Measurements from ENCODE around the gene RNF144A. TPM values are rescaled to one million over a fixed set of nuclear protein-coding genes. Genes with fewer than 3 reads are reported as not detected.

RNF144A gene
- total RNA-seq, 1 experiment from 2014 or later = 3.0 TPM

GRCh38 chr2:7071154-7071553 is 153.9 kb downstream of the RNF144A start:
- Histone ChIP-seq H3K4me1 (no peaks in the 10 kb centered on the region), H3K36me3 (ENCODE audit: control insufficient read depth, insufficient read depth, low read length) (no peaks in the 10 kb centered on the region), H3K4me3 (ENCODE audit: low read depth, low read length) (no peak overlapping the region), H3K9me3 (no peaks in the 10 kb centered on the region), H3K27me3 (replicated peaks; ENCODE audit: control insufficient read depth, insufficient read depth, low read length) (no peaks in the 10 kb centered on the region)
- H3K9me3 Mint-ChIP-seq (ENCODE audit: unreplicated experiment) = no peaks in the 10 kb centered on the region
- ChIA-PET CTCF (no interaction called here), POLR2A (no interaction called here)
- BruUV-seq (replicated peaks) = no TSS peak
- no peak overlapping the region for H3K27ac Mint-ChIP-seq (ENCODE audit: unreplicated experiment)
- H3K27me3 Mint-ChIP-seq (ENCODE audit: insufficient read depth, unreplicated experiment) = peaks cover 17% of the 10 kb centered on the region
- DNase-seq = no peak
- no peaks in the 10 kb centered on the region for H3K36me3 Mint-ChIP-seq (ENCODE audit: insufficient read depth, unreplicated experiment)
- intact Hi-C loops (cut with micrococcal nuclease; ENCODE audit: unreplicated experiment) = no loop called here
- H3K4me3 Mint-ChIP-seq (ENCODE audit: unreplicated experiment) = no peak overlapping the region
- no peaks in the 10 kb centered on the region for H3K4me1 Mint-ChIP-seq (ENCODE audit: low read depth, unreplicated experiment)
- TF ChIP-seq CTCF (IDR thresholded peaks at IDR 0.05; ENCODE audit: insufficient read depth in 1 of 2, low read depth in 1 of 2, low read length in 1 of 2, severe bottlenecking in 1 of 2, unreplicated experiment in 1 of 2) = no peak

- Histone ChIP-seq H3K27me3 (replicated peaks; ENCODE audit: control insufficient read depth, insufficient read depth, low read length) (no peaks in the 10 kb centered on the region), H3K4me1 (no peaks in the 10 kb centered on the region), H3K4me3 (ENCODE audit: low read depth, low read length) (no peak overlapping the region), H3K36me3 (ENCODE audit: control insufficient read depth, insufficient read depth, low read length) (no peaks in the 10 kb centered on the region), H3K9me3 (no peaks in the 10 kb centered on the region)
- TF ChIP-seq CTCF (IDR thresholded peaks at IDR 0.05; ENCODE audit: insufficient read depth in 1 of 2, low read depth in 1 of 2, low read length in 1 of 2, severe bottlenecking in 1 of 2, unreplicated experiment in 1 of 2) = no peak
- no TSS peak for BruUV-seq (replicated peaks)
- Mint-ChIP-seq H3K4me1 (ENCODE audit: low read depth, unreplicated experiment) (no peaks in the 10 kb centered on the region), H3K27me3 (ENCODE audit: insufficient read depth, unreplicated experiment) (peaks cover 17% of the 10 kb centered on the region), H3K27ac (ENCODE audit: unreplicated experiment) (no peak overlapping the region), H3K9me3 (ENCODE audit: unreplicated experiment) (no peaks in the 10 kb centered on the region), H3K36me3 (ENCODE audit: insufficient read depth, unreplicated experiment) (no peaks in the 10 kb centered on the region), H3K4me3 (ENCODE audit: unreplicated experiment) (no peak overlapping the region)
- ChIA-PET CTCF (no interaction called here), POLR2A (no interaction called here)
- intact Hi-C loops (cut with micrococcal nuclease; ENCODE audit: unreplicated experiment) = no loop called here
- DNase-seq = no peak
These were observed 154.8 kb downstream of the RNF144A start for GRCh38 chr2:7071916-7072556.

- no peak for DNase-seq
- H3K27ac Mint-ChIP-seq (ENCODE audit: unreplicated experiment) = no peak overlapping the region
- no peaks in the 10 kb centered on the region for H3K36me3 Mint-ChIP-seq (ENCODE audit: insufficient read depth, unreplicated experiment)
- no peaks in the 10 kb centered on the region for H3K9me3 ChIP-seq
- no peaks in the 10 kb centered on the region for H3K36me3 ChIP-seq (ENCODE audit: control insufficient read depth, insufficient read depth, low read length)
- ChIA-PET CTCF (no interaction called here), POLR2A (no interaction called here)
- H3K4me3 Mint-ChIP-seq (ENCODE audit: unreplicated experiment) = no peak overlapping the region
- no TSS peak for BruUV-seq (replicated peaks)
- no peak overlapping the region for H3K4me3 ChIP-seq (ENCODE audit: low read depth, low read length)
- H3K4me1 ChIP-seq = no peaks in the 10 kb centered on the region
- TF ChIP-seq CTCF (IDR thresholded peaks at IDR 0.05; ENCODE audit: insufficient read depth in 1 of 2, low read depth in 1 of 2, low read length in 1 of 2, severe bottlenecking in 1 of 2, unreplicated experiment in 1 of 2) = no peak
- intact Hi-C loops (cut with micrococcal nuclease; ENCODE audit: unreplicated experiment) = no loop called here
- no peaks in the 10 kb centered on the region for H3K4me1 Mint-ChIP-seq (ENCODE audit: low read depth, unreplicated experiment)
- no peaks in the 10 kb centered on the region for H3K27me3 ChIP-seq (replicated peaks; ENCODE audit: control insufficient read depth, insufficient read depth, low read length)
- peaks cover 9% of the 10 kb centered on the region for H3K27me3 Mint-ChIP-seq (ENCODE audit: insufficient read depth, unreplicated experiment)
- H3K9me3 Mint-ChIP-seq (ENCODE audit: unreplicated experiment) = no peaks in the 10 kb centered on the region
These were observed 156.7 kb downstream of the RNF144A start for GRCh38 chr2:7073901-7074300.
